H9 (cell line): ENCODE results near the gene USP6NL. TPM values are rescaled to one million over a fixed set of nuclear protein-coding genes. Genes with fewer than 3 reads are reported as not detected.

Experiments used
- DNase-seq: peaks from one replicate; pipeline ENCODE4 v3.0.0-alpha.2; 2017
- H2AFZ ChIP-seq: one replicate; pipeline ENCODE4 v1.6.1; 2013; ENCODE audit warnings: mild to moderate bottlenecking, low read length, control low read depth, moderate library complexity
- H2AK5ac ChIP-seq: 2 replicates; pipeline ENCODE4 v1.6.1; 2013; ENCODE audit warnings: low read length, control low read depth, mixed read lengths; ENCODE audit not compliant: insufficient read length
- H2BK120ac ChIP-seq: one replicate; pipeline ENCODE4 v1.6.1; 2013; ENCODE audit warnings: low read depth, mild to moderate bottlenecking, low read length, control low read depth, inconsistent platforms; ENCODE audit not compliant: poor library complexity, severe bottlenecking
- H2BK12ac ChIP-seq: 2 replicates; pipeline ENCODE4 v1.6.1; 2013; ENCODE audit warnings: low read length, control low read depth, mixed read lengths, low read depth; ENCODE audit not compliant: insufficient read length
- H2BK15ac ChIP-seq: 2 replicates; pipeline ENCODE4 v1.6.1; 2013; ENCODE audit warnings: low read depth, low read length, control low read depth
- H2BK20ac ChIP-seq: one replicate; pipeline ENCODE4 v1.6.1; 2013; ENCODE audit warnings: low read depth, mild to moderate bottlenecking, low read length, control low read depth, inconsistent platforms; ENCODE audit not compliant: poor library complexity, severe bottlenecking
- H2BK5ac ChIP-seq: 2 replicates; pipeline ENCODE4 v1.6.1; 2013; ENCODE audit warnings: low read length, control low read depth, mixed read lengths; ENCODE audit not compliant: insufficient read length
- H3K14ac ChIP-seq: 2 replicates; pipeline ENCODE4 v1.6.1; 2013; ENCODE audit warnings: low read length, control low read depth; ENCODE audit not compliant: insufficient read depth
- H3K18ac ChIP-seq: 2 replicates; pipeline ENCODE4 v1.6.1; 2013; ENCODE audit warnings: low read depth, mild to moderate bottlenecking, mixed read lengths, low read length, control low read depth; ENCODE audit not compliant: insufficient read length
- H3K23ac ChIP-seq: 2 replicates; pipeline ENCODE4 v1.6.1; 2013; ENCODE audit warnings: low read length, control low read depth, mixed read lengths, low read depth; ENCODE audit not compliant: insufficient read length
- H3K23me2 ChIP-seq: 2 replicates; pipeline ENCODE4 v1.6.1; 2013; ENCODE audit warnings: low read depth, mild to moderate bottlenecking, mixed read lengths, low read length, control low read depth; ENCODE audit not compliant: insufficient read length, poor library complexity, severe bottlenecking
- H3K27ac ChIP-seq: 2 replicates; pipeline ENCODE4 v1.5.1; 2013; ENCODE audit warnings: low read length, control low read depth, mixed read lengths, low read depth; ENCODE audit not compliant: insufficient read length
- H3K27me3 ChIP-seq: 2 replicates; pipeline ENCODE4 v1.6.1; 2013; ENCODE audit warnings: low read length, control low read depth, inconsistent platforms; ENCODE audit not compliant: insufficient read depth
- H3K4ac ChIP-seq: 2 replicates; pipeline ENCODE4 v1.6.1; 2013; ENCODE audit warnings: low read depth, mild to moderate bottlenecking, control low read depth, inconsistent platforms, low read length, moderate library complexity
- H3K4me1 ChIP-seq: 2 replicates; pipeline ENCODE4 v1.6.1; 2013; ENCODE audit warnings: low read length, control low read depth, inconsistent platforms; ENCODE audit not compliant: insufficient read depth
- H3K4me2 ChIP-seq: 2 replicates; pipeline ENCODE4 v1.6.1; 2013; ENCODE audit warnings: low read length, control low read depth, mixed read lengths; ENCODE audit not compliant: insufficient read length, insufficient read depth
- H3K56ac ChIP-seq: 2 replicates; pipeline ENCODE4 v1.6.1; 2013; ENCODE audit warnings: low read depth, mild to moderate bottlenecking, mixed read lengths, low read length, control low read depth; ENCODE audit not compliant: insufficient read length
- H3K79me1 ChIP-seq: 2 replicates; pipeline ENCODE4 v1.6.1; 2013; ENCODE audit warnings: low read depth, mild to moderate bottlenecking, moderate library complexity, low read length, control low read depth, inconsistent platforms; ENCODE audit not compliant: insufficient read depth, poor library complexity, severe bottlenecking
- H3K79me2 ChIP-seq: 2 replicates; pipeline ENCODE4 v1.6.1; 2013; ENCODE audit warnings: low read length, control low read depth, inconsistent platforms; ENCODE audit not compliant: insufficient read depth
- H3K9ac ChIP-seq: 2 replicates; pipeline ENCODE4 v1.6.1; 2013; ENCODE audit warnings: low read length, control low read depth, mixed read lengths; ENCODE audit not compliant: insufficient read length; ENCODE audit errors: extremely low read depth
- H3K9me3 ChIP-seq: one replicate; pipeline ENCODE4 v1.6.1; 2013; ENCODE audit warnings: low read depth, low read length, inconsistent platforms; ENCODE audit not compliant: control insufficient read depth
- H3T11ph ChIP-seq: one replicate; pipeline ENCODE4 v1.6.1; 2013; ENCODE audit warnings: mild to moderate bottlenecking, low read length, control low read depth, inconsistent platforms
- H4K20me1 ChIP-seq: one replicate; pipeline ENCODE4 v1.6.1; 2013; ENCODE audit not compliant: control insufficient read depth, insufficient read length, insufficient read depth
- H4K5ac ChIP-seq: 2 replicates; pipeline ENCODE4 v1.6.1; 2013; ENCODE audit warnings: low read depth, mild to moderate bottlenecking, mixed read lengths, low read length, control low read depth; ENCODE audit not compliant: insufficient read length
- H4K8ac ChIP-seq: replicated peaks from 2 replicates; pipeline ENCODE4 v1.6.1; 2013; ENCODE audit warnings: low read length, control low read depth, mixed read lengths, low read depth; ENCODE audit not compliant: insufficient read length
- H4K91ac ChIP-seq: 2 replicates; pipeline ENCODE4 v1.6.1; 2013; ENCODE audit warnings: low read depth, mild to moderate bottlenecking, moderate library complexity, mixed read lengths, low read length, control low read depth; ENCODE audit not compliant: insufficient read length
- H3K27ac Mint-ChIP-seq, 3 experiments: 2 replicates in 2 of 3; 3 replicates in 1 of 3; pipeline ENCODE4 v1.8.0; 2020 to 2021; ENCODE audit warnings: mixed read lengths in 3 of 3, mild to moderate bottlenecking in 1 of 3, moderate library complexity in 1 of 3
- H3K27me3 Mint-ChIP-seq: 2 replicates; pipeline ENCODE4 v1.8.0; 2021; ENCODE audit warnings: low read depth, mild to moderate bottlenecking, moderate library complexity, mixed read lengths
- H3K36me3 Mint-ChIP-seq, 3 experiments: 2 replicates in 2 of 3; 3 replicates in 1 of 3; pipeline ENCODE4 v1.8.0; 2020 to 2021; ENCODE audit warnings: low read depth in 3 of 3, mixed read lengths in 3 of 3; ENCODE audit not compliant: insufficient read depth in 1 of 3
- H3K4me1 Mint-ChIP-seq, 2 experiments: 2 replicates each; pipeline ENCODE4 v1.8.0; 2020; ENCODE audit warnings: mixed read lengths in 2 of 2
- H3K4me3 Mint-ChIP-seq, 2 experiments: 2 replicates in 1 of 2; 3 replicates in 1 of 2; pipeline ENCODE4 v1.8.0; 2020 to 2021; ENCODE audit warnings: mild to moderate bottlenecking in 2 of 2, mixed read lengths in 2 of 2, moderate library complexity in 1 of 2
- H3K9me3 Mint-ChIP-seq, 2 experiments: 2 replicates in 1 of 2; 3 replicates in 1 of 2; pipeline ENCODE4 v1.8.0; 2020; ENCODE audit warnings: mild to moderate bottlenecking in 2 of 2, mixed read lengths in 2 of 2, moderate library complexity in 1 of 2
- WGBS: extraction: QIAGEN DNeasy Blood & Tissue Kit; methylation state at CpG from one replicate; pipeline ENCODE4 v1.1.7; 2013; ENCODE audit warnings: missing lambda C conversion rate, low lambda C conversion rate, mixed read lengths; ENCODE audit not compliant: insufficient read length; ENCODE audit errors: extremely low coverage; 5-methylcytosine and 5-hydroxymethylcytosine counted together
- total RNA-seq: library from RNA; stranded (reverse); gene quantifications from 2 replicates; pipeline ENCODE4 v1.2.1, GENCODE V29; 2021
- TF ChIP-seq, protein P1 (sequence below): fragments of 200-600 bp; sonication (generic); conservative IDR thresholded peaks from 3 replicates; pipeline ENCODE4 v1.8.0; 2021; ENCODE audit warnings: antibody characterized with exemption, mild to moderate bottlenecking

Gene USP6NL
- total RNA-seq, 1 experiment from 2014 or later, result 28.3 TPM

DNA sequence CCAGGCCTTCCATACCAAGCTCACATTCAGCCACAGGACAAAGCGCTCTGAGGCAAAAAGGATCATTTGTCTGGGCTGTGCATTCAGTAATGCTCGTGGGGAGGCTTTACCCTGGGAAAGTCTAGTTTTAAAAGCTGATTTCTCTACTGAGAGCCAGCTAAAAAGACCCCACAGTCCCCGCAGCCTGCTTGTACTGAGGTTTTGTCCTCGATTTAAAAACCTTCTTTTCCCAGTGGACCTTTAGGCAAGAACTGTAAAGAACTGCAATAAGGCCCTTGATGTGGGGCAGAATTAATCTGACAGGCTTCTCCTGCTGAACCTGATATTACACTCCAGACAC lies 180.3 kb downstream of the USP6NL start:
- H3K4me2 ChIP-seq, result no peak overlapping the region

More for the DNA sequence above, 180.3 kb downstream of the USP6NL start:
- H3K27me3 Mint-ChIP-seq, result no peaks in the 10 kb centered on the region; the same call in none of the 2 replicates
- no peak overlapping the region for H3T11ph ChIP-seq
- no peaks in the 10 kb centered on the region for H3K79me1 ChIP-seq
- no peak overlapping the region for H3K4me3 Mint-ChIP-seq
- no peak overlapping the region for H2BK12ac ChIP-seq
- no peak overlapping the region for H3K23ac ChIP-seq
- no peak overlapping the region for H2AFZ ChIP-seq
- no peak overlapping the region for H4K91ac ChIP-seq
- H4K8ac ChIP-seq, result no peak overlapping the region
- no peak overlapping the region for H3K14ac ChIP-seq
- H2BK20ac ChIP-seq, result no peak overlapping the region
- H3K79me2 ChIP-seq, result no peaks in the 10 kb centered on the region
- no peaks in the 10 kb centered on the region for H3K27me3 ChIP-seq
- no peak overlapping the region for H2BK5ac ChIP-seq
- H3K9ac ChIP-seq, result no peak overlapping the region
- H2BK120ac ChIP-seq, result no peak overlapping the region
- H2AK5ac ChIP-seq, result no peak overlapping the region
- H3K56ac ChIP-seq, result no peak overlapping the region
- H3K36me3 Mint-ChIP-seq, result peaks cover 4 to 13% (median 6%) of the 10 kb centered on the region in 3 experiments; a peak in 6 of 7 replicates
- H4K5ac ChIP-seq, result no peak overlapping the region
- peaks cover 10% of the 10 kb centered on the region in 2 experiments for H3K9me3 Mint-ChIP-seq
- H3K23me2 ChIP-seq, result no peaks in the 10 kb centered on the region
- peaks cover 29 to 44% of the 10 kb centered on the region in 2 experiments for H3K4me1 Mint-ChIP-seq
- TF ChIP-seq, protein P1, sequence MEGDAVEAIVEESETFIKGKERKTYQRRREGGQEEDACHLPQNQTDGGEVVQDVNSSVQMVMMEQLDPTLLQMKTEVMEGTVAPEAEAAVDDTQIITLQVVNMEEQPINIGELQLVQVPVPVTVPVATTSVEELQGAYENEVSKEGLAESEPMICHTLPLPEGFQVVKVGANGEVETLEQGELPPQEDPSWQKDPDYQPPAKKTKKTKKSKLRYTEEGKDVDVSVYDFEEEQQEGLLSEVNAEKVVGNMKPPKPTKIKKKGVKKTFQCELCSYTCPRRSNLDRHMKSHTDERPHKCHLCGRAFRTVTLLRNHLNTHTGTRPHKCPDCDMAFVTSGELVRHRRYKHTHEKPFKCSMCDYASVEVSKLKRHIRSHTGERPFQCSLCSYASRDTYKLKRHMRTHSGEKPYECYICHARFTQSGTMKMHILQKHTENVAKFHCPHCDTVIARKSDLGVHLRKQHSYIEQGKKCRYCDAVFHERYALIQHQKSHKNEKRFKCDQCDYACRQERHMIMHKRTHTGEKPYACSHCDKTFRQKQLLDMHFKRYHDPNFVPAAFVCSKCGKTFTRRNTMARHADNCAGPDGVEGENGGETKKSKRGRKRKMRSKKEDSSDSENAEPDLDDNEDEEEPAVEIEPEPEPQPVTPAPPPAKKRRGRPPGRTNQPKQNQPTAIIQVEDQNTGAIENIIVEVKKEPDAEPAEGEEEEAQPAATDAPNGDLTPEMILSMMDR, result no peak
- H3K18ac ChIP-seq, result no peak overlapping the region
- no peak overlapping the region for H3K4ac ChIP-seq
- no peak overlapping the region for H2BK15ac ChIP-seq
- peak; percentile 24 for DNase-seq
- no peaks in the 10 kb centered on the region for H3K9me3 ChIP-seq
- H3K27ac Mint-ChIP-seq, result peak overlapping the region in 2 of 3 experiments; percentile 71 to 74; a peak in 3 of 7 replicates
- peaks cover 5% of the 10 kb centered on the region; the same call in 1 of the 2 replicates for H3K4me1 ChIP-seq
- WGBS, result no CpG with 5 or more reads among the region's 4 CpGs
- no peak overlapping the region for H3K27ac ChIP-seq
- H4K20me1 ChIP-seq, result no peaks in the 10 kb centered on the region
